Fibroblast of mammary gland (primary cell): ENCODE measurements around the gene SLC4A2.

ENCODE experiments used
- DNase-seq: peaks from one replicate; pipeline ENCODE4 v3.0.0-alpha.2; 2010; ENCODE audit warnings: low read depth
- H3K4me3 ChIP-seq: 2 replicates; pipeline ENCODE4 v1.5.1; 2011; ENCODE audit warnings: low read depth, mild to moderate bottlenecking, low read length, moderate library complexity; ENCODE audit not compliant: control insufficient read depth
- CTCF ChIP-seq: conservative IDR thresholded peaks from 2 replicates; pipeline ENCODE4 v1.5.1; 2011; ENCODE audit warnings: low read depth, low read length, inconsistent platforms; ENCODE audit not compliant: control insufficient read depth, insufficient read depth

Gene SLC4A2

DNA sequence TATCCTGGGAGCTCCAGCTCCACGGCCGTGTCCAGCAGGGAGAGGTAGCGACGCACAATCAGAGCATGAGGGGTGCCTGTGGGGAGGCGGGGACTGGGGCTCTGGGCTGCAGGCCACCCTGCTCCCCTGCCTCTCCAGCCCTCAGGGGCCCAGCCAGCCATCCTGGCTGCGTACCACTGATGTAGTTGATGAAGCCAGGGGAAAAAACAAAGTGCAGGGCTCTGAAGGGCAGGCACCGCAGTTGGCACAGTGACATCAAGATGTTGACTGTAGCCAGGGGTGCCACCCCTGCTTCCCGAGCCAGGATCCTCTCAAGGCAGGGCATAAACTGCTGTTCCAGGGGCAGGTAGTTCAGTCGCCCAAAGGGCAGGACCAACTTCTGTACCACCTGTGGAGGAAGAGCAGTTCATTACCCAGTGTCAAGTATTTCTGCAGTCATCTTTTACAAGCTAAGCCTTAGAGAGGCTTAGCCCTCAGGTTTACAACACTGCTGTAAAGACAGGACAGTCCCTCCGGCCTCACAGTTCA is 18.4 kb downstream of the SLC4A2 start:
- DNase-seq = no peak
- H3K4me3 ChIP-seq = no peak overlapping the region
- no peak for TF ChIP-seq CTCF

- DNase-seq = peak; percentile 61
- no peak overlapping the region for H3K4me3 ChIP-seq
- no peak for TF ChIP-seq CTCF
Observed at GRCh38 chr7:151078233-151079040, 19.0 kb downstream of the SLC4A2 start.

DNA sequence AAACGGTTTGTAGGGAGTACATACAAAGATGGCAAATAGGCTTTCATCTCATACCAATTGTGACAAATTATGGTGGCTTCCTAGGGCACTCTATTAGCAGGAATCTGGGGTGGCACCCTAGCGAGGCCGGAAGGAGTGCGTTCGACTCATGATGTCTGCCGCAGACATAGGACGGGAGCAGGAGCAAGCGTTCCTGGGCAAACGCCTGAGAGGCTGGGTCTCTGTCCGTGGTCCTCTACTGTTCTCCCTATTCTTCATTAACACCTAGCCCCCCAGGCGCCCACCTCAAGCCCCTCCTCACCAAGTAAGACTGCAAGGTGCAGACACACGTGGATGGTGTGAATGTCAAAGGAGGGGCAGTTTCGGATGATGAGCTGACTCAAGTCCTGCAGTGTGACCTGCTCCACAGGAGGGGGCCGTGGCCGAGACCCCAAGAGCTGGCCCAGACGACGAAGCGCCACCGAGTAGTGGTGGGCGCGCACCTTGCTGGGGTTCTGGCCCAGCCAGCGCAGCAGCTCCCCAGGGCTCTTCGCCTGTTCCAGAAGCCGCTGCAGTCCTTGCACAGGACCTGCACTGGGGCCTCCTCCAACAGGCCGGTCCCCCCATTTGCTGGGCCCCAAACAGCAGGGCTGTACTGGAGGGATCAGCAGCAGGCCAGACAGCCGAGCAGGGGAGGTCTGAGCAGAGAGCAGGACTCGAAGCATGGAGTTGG is 20.0 kb downstream of the SLC4A2 start:
- H3K4me3 ChIP-seq = peak overlapping the region; percentile 79
- DNase-seq = no peak
- no peak for TF ChIP-seq CTCF

- TF ChIP-seq CTCF = no peak
- H3K4me3 ChIP-seq = peak overlapping the region; percentile 79
- peak; percentile 43 for DNase-seq
Observed at GRCh38 chr7:151080067-151080521, 20.7 kb downstream of the SLC4A2 start.

DNA sequence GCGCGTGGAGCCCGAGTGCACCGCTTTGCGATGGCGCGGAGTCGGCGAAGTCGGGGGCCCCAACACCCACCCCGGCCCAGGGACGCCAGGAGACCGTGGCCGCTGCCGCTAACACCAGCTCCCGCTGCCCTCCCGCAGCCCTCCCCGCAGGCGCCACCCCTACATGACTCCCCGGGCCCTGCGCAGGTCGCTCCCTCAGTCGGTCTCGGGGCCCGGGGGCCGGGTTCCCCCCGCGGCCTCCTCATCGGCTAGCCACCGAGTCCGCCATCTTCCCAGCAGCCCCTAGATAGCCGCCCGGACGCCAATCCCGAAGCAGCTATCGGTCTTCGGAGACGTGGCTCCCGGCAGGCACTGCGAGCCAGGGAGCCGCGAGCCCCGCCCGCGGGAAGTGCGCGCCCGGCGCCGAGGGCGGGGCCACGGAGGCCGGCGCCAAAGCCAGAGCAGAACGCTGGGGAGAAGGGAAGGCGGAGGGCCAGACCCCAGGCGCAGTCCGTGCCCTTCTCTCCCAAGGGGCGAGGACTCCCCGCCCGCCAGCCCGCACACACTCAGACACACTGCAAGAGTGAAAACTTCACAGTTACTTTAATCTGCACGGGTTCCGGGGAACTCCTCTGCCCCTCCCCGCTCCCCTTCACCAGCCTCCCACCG is 21.3 kb downstream of the SLC4A2 start, which contains the start of gene FASTK:
Gene FASTK, minus strand, starts transcription at position 288 of the 648 bp plus-strand sequence. Its CDS starts 43 bp downstream, at position 245.
- DNase-seq = peak; percentile 86
- TF ChIP-seq CTCF = no peak
- peak within 1 kb of the TSS; percentile 79 for H3K4me3 ChIP-seq
